Activated T-cell treated with anti-CD3 and anti-CD28 coated beads for 1 hour (primary cell): Measurements from ENCODE around the gene GRB10.
"Not testable (repeated sequence)": the region's sequence is repeated elsewhere in the genome, so short reads cannot be mapped to it uniquely, and the experiment has no call there.

Experiments
- DNase-seq: peaks from one replicate; pipeline ENCODE4 v3.0.0-alpha.2; 2020; ENCODE audit warnings: low read depth

The GRB10 gene

GRCh38 chr7:50743016-50743415, 39.7 kb downstream of the GRB10 start:
- DNase-seq, result no peak

GRCh38 chr7:50742401-50742800, 40.3 kb downstream of the GRB10 start:
- no peak for DNase-seq

GRCh38 chr7:50739744-50740435, 42.8 kb downstream of the GRB10 start:
- DNase-seq, result peak; percentile 19

GRCh38 chr7:50738932-50739331, 43.8 kb downstream of the GRB10 start:
- no peak for DNase-seq

- not testable (repeated sequence) for DNase-seq
These were observed 46.9 kb downstream of the GRB10 start for GRCh38 chr7:50735836-50736235.

- DNase-seq, result no peak
These were observed 47.4 kb downstream of the GRB10 start for GRCh38 chr7:50735333-50735732.

GRCh38 chr7:50734246-50734645, 48.5 kb downstream of the GRB10 start:
- DNase-seq, result no peak

- DNase-seq, result no peak
These were observed 49.1 kb downstream of the GRB10 start for GRCh38 chr7:50733552-50733951.

- DNase-seq, result no peak
These were observed 50.8 kb downstream of the GRB10 start for GRCh38 chr7:50731703-50732582.

GRCh38 chr7:50730446-50731400, 52.0 kb downstream of the GRB10 start:
- DNase-seq, result no peak

GRCh38 chr7:50729962-50730361, 52.7 kb downstream of the GRB10 start:
- no peak for DNase-seq

GRCh38 chr7:50728184-50728583, 54.5 kb downstream of the GRB10 start:
- no peak for DNase-seq

GRCh38 chr7:50727711-50728110, 55.0 kb downstream of the GRB10 start:
- no peak for DNase-seq

- DNase-seq, result no peak
These were observed 55.6 kb downstream of the GRB10 start for GRCh38 chr7:50727072-50727471.

- no peak for DNase-seq
These were observed 56.9 kb downstream of the GRB10 start for GRCh38 chr7:50725774-50726173.

- DNase-seq, result no peak
These were observed 57.9 kb downstream of the GRB10 start for GRCh38 chr7:50724526-50725520.

GRCh38 chr7:50723888-50724287, 58.8 kb downstream of the GRB10 start:
- no peak for DNase-seq

GRCh38 chr7:50723173-50723572, 59.5 kb downstream of the GRB10 start:
- DNase-seq, result no peak

GRCh38 chr7:50721661-50722259, 60.9 kb downstream of the GRB10 start:
- DNase-seq, result no peak

- DNase-seq, result no peak
These were observed 61.5 kb downstream of the GRB10 start for GRCh38 chr7:50721160-50721559.

GRCh38 chr7:50720295-50720694, 62.4 kb downstream of the GRB10 start:
- no peak for DNase-seq
